Measurements from ENCODE around the gene CELF2. TPM values are rescaled to one million over a fixed set of nuclear protein-coding genes. Genes with fewer than 3 reads are reported as not detected.

The CELF2 gene
- total RNA-seq, 1 experiment from 2014 or later, result 28.7 TPM

- Histone ChIP-seq H2BK20ac (ENCODE audit: low read depth, low read length, poor library complexity, severe bottlenecking) (no peak overlapping the region), H3K27me3 (ENCODE audit: insufficient read depth, low read length) (no peaks in the 10 kb centered on the region), H2BK120ac (ENCODE audit: low read depth, low read length, poor library complexity, severe bottlenecking) (no peak overlapping the region), H3K79me1 (ENCODE audit: insufficient read depth, low read depth, low read length, poor library complexity, severe bottlenecking) (no peaks in the 10 kb centered on the region), H3K23me2 (ENCODE audit: insufficient read length, low read depth, low read length, poor library complexity, severe bottlenecking) (no peaks in the 10 kb centered on the region), H2AK5ac (ENCODE audit: insufficient read length, low read length) (no peak overlapping the region), H3K79me2 (ENCODE audit: insufficient read depth, low read length) (no peaks in the 10 kb centered on the region), H3K56ac (ENCODE audit: insufficient read length, low read depth, low read length) (no peak overlapping the region), H2AFZ (ENCODE audit: low read length) (no peak overlapping the region), H3T11ph (ENCODE audit: low read length) (no peak overlapping the region), H3K4me2 (ENCODE audit: insufficient read depth, insufficient read length, low read length) (no peak overlapping the region), H4K20me1 (ENCODE audit: control insufficient read depth, insufficient read depth, insufficient read length) (no peaks in the 10 kb centered on the region), H3K9ac (ENCODE audit: extremely low read depth, insufficient read length, low read length) (no peak overlapping the region), H4K8ac (replicated peaks; ENCODE audit: insufficient read length, low read depth, low read length) (no peak overlapping the region), H3K23ac (ENCODE audit: insufficient read length, low read depth, low read length) (no peak overlapping the region), H3K4ac (ENCODE audit: low read depth, low read length) (no peak overlapping the region), H3K18ac (ENCODE audit: insufficient read length, low read depth, low read length) (no peak overlapping the region), H2BK15ac (ENCODE audit: low read depth, low read length) (no peak overlapping the region), H2BK5ac (ENCODE audit: insufficient read length, low read length) (no peak overlapping the region), H2BK12ac (ENCODE audit: insufficient read length, low read depth, low read length) (no peak overlapping the region), H4K5ac (ENCODE audit: insufficient read length, low read depth, low read length) (no peak overlapping the region), H4K91ac (ENCODE audit: insufficient read length, low read depth, low read length) (no peak overlapping the region), H3K9me3 (ENCODE audit: control insufficient read depth, low read depth, low read length) (no peaks in the 10 kb centered on the region), H3K4me1 (ENCODE audit: insufficient read depth, low read length) (no peaks in the 10 kb centered on the region), H3K27ac (ENCODE audit: insufficient read length, low read depth, low read length) (no peak overlapping the region), H3K14ac (ENCODE audit: insufficient read depth, low read length) (no peak overlapping the region)
- Mint-ChIP-seq H3K4me3 (no peak overlapping the region), H3K9me3 (no peaks in the 10 kb centered on the region), H3K4me1 (no peaks in the 10 kb centered on the region), H3K36me3 (ENCODE audit: insufficient read depth in 1 of 3, low read depth in 3 of 3) (peaks cover 2 to 22% (median 3%) of the 10 kb centered on the region in 3 experiments; a peak in 4 of 7 replicates), H3K27ac (no peak overlapping the region), H3K27me3 (ENCODE audit: low read depth) (no peaks in the 10 kb centered on the region)
- no CpG with 5 or more reads among the region's 5 CpGs for WGBS (ENCODE audit: extremely low coverage, insufficient read length, low lambda C conversion rate)
- DNase-seq, result no peak
- TF ChIP-seq CTCF (conservative IDR thresholded peaks at IDR 0.05), result no peak
These were observed 280.4 kb downstream of the CELF2 start for GRCh38 chr10:11298116-11298515.
